LNCAP (cell line): Measurements from ENCODE around the gene ZNF436.

Source experiments
- CTCF ChIP-seq: fragments of 450-650 bp; IDR thresholded peaks from 2 replicates; pipeline ENCODE4 v1.5.1; 2017; ENCODE audit warnings: mild to moderate bottlenecking

ZNF436 gene

GRCh38 chr1:23392125-23392855 lies 22.7 kb upstream of the ZNF436 start:
- no peak for TF ChIP-seq CTCF

GRCh38 chr1:23389837-23390321 lies 20.2 kb upstream of the ZNF436 start:
- TF ChIP-seq CTCF, result no peak

GRCh38 chr1:23387494-23387893 lies 17.9 kb upstream of the ZNF436 start:
- no peak for TF ChIP-seq CTCF

GRCh38 chr1:23385119-23385621 lies 15.5 kb upstream of the ZNF436 start:
- no peak for TF ChIP-seq CTCF

- no peak for TF ChIP-seq CTCF
Measured at GRCh38 chr1:23384312-23385058, 14.8 kb upstream of the ZNF436 start.

- TF ChIP-seq CTCF, result no peak
Measured at GRCh38 chr1:23383577-23384311, 14.1 kb upstream of the ZNF436 start.

GRCh38 chr1:23381233-23381885 lies 11.7 kb upstream of the ZNF436 start:
- TF ChIP-seq CTCF, result no peak
